Muscle layer of colon (tissue), 2 donors: ENCODE results near the gene LAIR2.

Source experiments
- H3K27ac ChIP-seq: one replicate; pipeline ENCODE4 v1.7.0; 2013; ENCODE audit warnings: low read depth, mild to moderate bottlenecking, low read length, moderate library complexity
- H3K27me3 ChIP-seq, 2 donors: one replicate each; pipeline ENCODE4 v1.7.0; 2013; ENCODE audit warnings: low read length in 2 of 2, mild to moderate bottlenecking in 2 of 2; ENCODE audit not compliant: insufficient read depth in 2 of 2, control insufficient read depth in 1 of 2
- H3K36me3 ChIP-seq: one replicate; pipeline ENCODE4 v1.7.0; 2013; ENCODE audit warnings: mild to moderate bottlenecking, low read length; ENCODE audit not compliant: insufficient read depth
- H3K4me1 ChIP-seq: one replicate; pipeline ENCODE4 v1.7.0; 2013; ENCODE audit warnings: mild to moderate bottlenecking, low read length; ENCODE audit not compliant: insufficient read depth
- H3K4me3 ChIP-seq, 2 donors: one replicate each; pipeline ENCODE4 v1.7.0; 2013; ENCODE audit warnings: low read length in 2 of 2, low read depth in 1 of 2, mild to moderate bottlenecking in 1 of 2, moderate library complexity in 1 of 2
- H3K9ac ChIP-seq: one replicate; pipeline ENCODE4 v1.7.0; 2013; ENCODE audit warnings: low read length
- H3K9me3 ChIP-seq: one replicate; pipeline ENCODE4 v1.7.0; 2013; ENCODE audit warnings: mild to moderate bottlenecking, low read length
- donor health status: abdominal sarcoma.
- donor health status: Adenocarcinoma of cecum.

Gene LAIR2

DNA sequence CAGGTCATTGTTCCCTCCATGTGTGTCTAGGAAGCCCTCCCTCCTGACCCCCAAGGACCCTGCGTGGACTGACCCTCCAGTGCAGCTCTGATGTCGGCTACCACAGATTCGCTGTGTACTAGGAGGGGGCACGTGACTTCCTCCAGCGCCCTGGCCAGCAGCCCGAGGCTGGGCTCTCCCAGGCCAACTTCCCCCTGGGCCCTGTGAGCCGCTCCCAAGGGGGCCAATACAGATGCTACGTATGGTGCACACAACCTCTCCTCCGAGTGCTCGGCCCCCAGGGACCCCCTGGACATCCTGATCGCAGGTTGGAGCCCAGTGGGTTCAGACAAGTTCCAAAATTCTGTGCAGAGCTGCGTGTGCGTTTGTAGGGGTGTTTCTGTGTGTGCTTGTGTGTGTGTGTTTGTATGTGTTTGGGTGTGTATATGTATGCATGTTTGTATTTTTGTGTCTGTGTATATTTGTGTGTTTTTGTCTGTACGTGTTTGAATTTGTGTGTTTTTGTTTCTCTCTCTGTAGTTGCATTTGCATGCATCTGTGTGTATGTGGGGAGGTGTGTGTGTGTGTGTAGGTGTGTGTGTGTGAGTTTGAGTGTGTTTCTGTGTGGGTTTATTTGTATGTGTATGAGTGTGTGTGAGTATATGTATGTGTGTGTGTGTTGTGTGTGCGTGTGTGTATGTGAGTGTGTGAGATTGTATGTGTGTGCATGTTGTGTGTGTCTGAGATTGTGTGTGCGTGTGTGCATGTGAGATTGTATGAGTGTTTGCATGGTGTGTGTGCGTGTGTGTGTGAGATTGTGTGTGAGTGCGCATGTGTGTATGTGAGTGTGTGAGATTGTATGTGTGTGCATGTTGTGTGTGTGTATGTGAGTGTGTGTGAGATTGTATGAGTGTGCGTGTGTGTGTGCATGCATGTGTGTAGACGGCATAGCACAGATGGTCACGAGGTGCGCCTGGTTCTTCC, 49.6 kb downstream of the LAIR2 start:
- no peak overlapping the region for H3K27ac ChIP-seq
- no peaks in the 10 kb centered on the region for H3K4me1 ChIP-seq
- no peak overlapping the region for H3K4me3 ChIP-seq
- H3K36me3 ChIP-seq, result no peaks in the 10 kb centered on the region
- H3K27me3 ChIP-seq, result no peaks in the 10 kb centered on the region
- H3K9ac ChIP-seq, result no peak overlapping the region
- H3K9me3 ChIP-seq, result no peaks in the 10 kb centered on the region

DNA sequence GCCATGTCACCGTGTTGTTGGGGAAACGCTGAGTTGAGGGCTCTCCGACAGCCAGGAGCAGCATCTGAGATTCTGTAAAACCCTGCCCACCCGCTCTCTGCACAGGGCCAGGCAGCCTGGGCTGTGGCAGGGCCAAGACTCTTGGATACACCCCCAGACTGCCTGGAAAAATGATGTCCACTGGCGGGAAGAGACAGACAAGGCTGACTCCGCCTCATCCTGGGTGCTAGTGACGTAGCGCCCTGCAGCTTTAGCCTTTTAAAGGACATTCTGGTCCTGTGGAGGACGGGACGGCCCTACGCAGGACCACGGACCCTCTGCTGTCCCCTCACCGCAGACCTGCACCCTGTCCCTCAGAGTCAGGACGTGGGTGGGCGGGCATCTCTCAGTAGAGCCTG, 50.3 kb downstream of the LAIR2 start:
- Histone ChIP-seq H3K27ac (no peak overlapping the region), H3K9ac (no peak overlapping the region), H3K36me3 (no peaks in the 10 kb centered on the region), H3K27me3 (no peaks in the 10 kb centered on the region), H3K4me3 (no peak overlapping the region), H3K9me3 (no peaks in the 10 kb centered on the region), H3K4me1 (no peaks in the 10 kb centered on the region)

DNA sequence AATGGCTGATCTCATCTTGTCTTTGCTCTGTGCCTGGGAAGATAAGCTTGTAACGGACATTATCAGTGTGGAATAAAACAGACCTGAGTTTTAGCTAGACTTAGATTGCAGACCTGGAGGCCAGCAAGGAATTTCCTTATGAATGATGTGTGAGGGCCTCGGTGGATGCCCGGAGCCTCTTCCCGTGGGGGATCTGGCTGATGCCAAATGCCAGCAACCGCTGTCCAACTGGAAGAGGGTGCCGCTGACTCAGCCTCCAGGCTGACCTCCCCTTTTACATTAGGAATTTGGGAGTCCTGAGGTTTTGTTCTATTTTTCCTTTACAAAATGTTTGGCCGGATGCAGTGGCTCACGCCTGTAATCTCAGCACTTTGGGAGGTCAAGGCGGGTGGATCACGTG, 51.4 kb downstream of the LAIR2 start:
- Histone ChIP-seq H3K4me1 (no peaks in the 10 kb centered on the region), H3K27me3 (no peaks in the 10 kb centered on the region), H3K36me3 (no peaks in the 10 kb centered on the region), H3K9me3 (no peaks in the 10 kb centered on the region), H3K27ac (no peak overlapping the region), H3K4me3 (no peak overlapping the region), H3K9ac (no peak overlapping the region)

DNA sequence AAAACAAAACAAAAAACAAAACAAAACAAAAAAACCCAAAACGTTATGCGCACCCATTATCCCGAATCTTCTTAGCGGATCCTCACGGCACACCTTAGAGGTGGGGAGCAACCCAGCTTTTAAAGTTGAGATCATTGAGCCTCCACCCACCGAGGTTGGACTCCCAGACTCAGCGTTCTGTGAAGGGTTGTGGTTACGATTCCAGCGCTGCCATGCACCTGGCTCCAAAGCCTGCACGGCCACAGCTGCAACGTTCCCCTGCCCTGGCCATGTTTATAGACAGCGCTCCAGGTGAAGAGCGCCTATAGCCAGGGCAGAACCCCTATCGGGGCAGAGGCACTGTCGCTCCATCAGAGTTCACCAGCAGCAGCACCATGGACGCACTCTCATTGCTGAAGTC, 52.3 kb downstream of the LAIR2 start:
- Histone ChIP-seq H3K4me1 (no peaks in the 10 kb centered on the region), H3K27ac (no peak overlapping the region), H3K27me3 (no peaks in the 10 kb centered on the region), H3K4me3 (no peak overlapping the region), H3K9me3 (no peaks in the 10 kb centered on the region), H3K9ac (no peak overlapping the region), H3K36me3 (no peaks in the 10 kb centered on the region)

DNA sequence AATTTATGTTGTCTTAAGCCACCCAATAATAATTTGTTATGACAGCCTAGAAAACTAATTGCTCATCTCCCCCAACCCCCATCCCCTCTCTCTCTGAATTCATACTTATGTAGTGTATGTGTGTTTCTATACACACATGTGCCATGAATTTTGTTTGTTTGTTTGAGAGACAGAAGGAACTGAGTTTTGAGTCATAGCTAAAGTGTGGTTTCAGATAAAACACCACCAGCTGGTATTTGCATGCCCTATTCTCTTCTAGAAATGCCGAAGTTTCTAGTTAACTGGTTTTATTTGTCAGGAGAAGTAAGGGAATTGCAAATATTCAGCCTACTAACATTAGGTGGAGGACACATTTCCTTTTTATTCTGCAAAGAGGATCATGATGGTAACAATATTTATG, 53.6 kb downstream of the LAIR2 start:
- Histone ChIP-seq H3K27me3 (no peaks in the 10 kb centered on the region), H3K36me3 (no peaks in the 10 kb centered on the region), H3K4me1 (no peaks in the 10 kb centered on the region), H3K9ac (no peak overlapping the region), H3K27ac (no peak overlapping the region), H3K9me3 (no peaks in the 10 kb centered on the region), H3K4me3 (no peak overlapping the region)

DNA sequence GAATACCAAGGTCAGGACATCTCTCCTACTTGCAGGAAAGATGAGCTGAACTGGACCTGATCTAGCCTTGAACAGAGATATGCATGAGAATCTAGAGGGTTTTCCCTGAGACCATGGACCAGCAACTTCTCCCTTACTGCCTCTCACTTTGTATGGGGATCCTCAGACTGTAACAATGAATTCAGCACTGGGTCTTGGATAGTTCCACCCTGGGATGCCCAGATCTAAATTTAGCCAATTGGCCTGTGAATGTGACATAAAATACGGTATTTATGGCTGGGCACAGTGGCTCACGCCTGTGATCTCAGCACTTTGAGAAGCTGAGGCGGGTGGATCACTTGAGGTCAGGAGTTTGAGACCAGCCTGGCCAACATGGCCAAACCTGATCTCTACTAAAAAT, 55.7 kb downstream of the LAIR2 start:
- Histone ChIP-seq H3K27ac (no peak overlapping the region), H3K36me3 (no peaks in the 10 kb centered on the region), H3K4me1 (no peaks in the 10 kb centered on the region), H3K4me3 (no peak overlapping the region), H3K9me3 (no peaks in the 10 kb centered on the region), H3K27me3 (no peaks in the 10 kb centered on the region), H3K9ac (no peak overlapping the region)
